Transverse colon (tissue), 4 donors: ENCODE data around the gene GPC1. TPM values are rescaled to one million over a fixed set of nuclear protein-coding genes. Genes with fewer than 3 reads are reported as not detected.

ENCODE experiments used
- DNase-seq: peaks from one replicate; pipeline ENCODE4 v3.0.0-alpha.2; 2019
- H3K27ac ChIP-seq, 4 donors: fragments of 200-600 bp; sonication (generic); 2 replicates each; pipeline ENCODE4 v1.5.1; 2016 to 2018; ENCODE audit warnings: inconsistent platforms in 4 of 4
- H3K27me3 ChIP-seq: fragments of 200-600 bp; sonication (generic); 2 replicates; pipeline ENCODE4 v1.5.1; 2017; ENCODE audit warnings: inconsistent platforms
- H3K36me3 ChIP-seq, 4 donors: fragments of 200-600 bp; sonication (generic); 2 replicates each; pipeline ENCODE4 v1.5.1; 2017 to 2019; ENCODE audit warnings: inconsistent platforms in 4 of 4
- H3K4me1 ChIP-seq, 4 donors: fragments of 200-600 bp; sonication (generic); 2 replicates each; pipeline ENCODE4 v1.5.1; 2017 to 2020; ENCODE audit warnings: inconsistent platforms in 4 of 4
- H3K4me3 ChIP-seq, 4 donors: fragments of 200-600 bp; sonication (generic); 1 replicate in 1 of 4; 2 replicates in 3 of 4; pipeline versions ENCODE4 v1.5.1 to v1.6.1; 2017 to 2019; ENCODE audit warnings: inconsistent platforms in 4 of 4
- H3K9me3 ChIP-seq, 2 donors: fragments of 200-600 bp; sonication (generic); 2 replicates each; pipeline ENCODE4 v1.5.1; 2017 to 2019; ENCODE audit warnings: inconsistent platforms in 2 of 2
- CTCF ChIP-seq, 5 experiments: fragments of 200-600 bp in 3 of 5; fragments of 450-650 bp in 2 of 5; sonication (generic) in 3 of 5; IDR thresholded peaks; 1 replicate in 2 of 5; 2 replicates in 3 of 5; pipeline ENCODE4 v1.5.1; 2016 to 2017; ENCODE audit warnings: antibody characterized with exemption in 5 of 5, inconsistent platforms in 3 of 5, mild to moderate bottlenecking in 2 of 5, moderate library complexity in 1 of 5
- EP300 ChIP-seq: sonication (generic); formaldehyde crosslinking; IDR thresholded peaks from one replicate; pipeline ENCODE4 v1.6.1; 2017; ENCODE audit warnings: antibody characterized with exemption, low read depth
- POLR2A ChIP-seq: fragments of 450-650 bp; IDR thresholded peaks from one replicate; pipeline ENCODE4 v1.6.1; 2016; ENCODE audit warnings: antibody characterized with exemption, mild to moderate bottlenecking, moderate library complexity
- POLR2AphosphoS5 ChIP-seq, 3 donors: sonication (generic); formaldehyde crosslinking; IDR thresholded peaks; one replicate each; pipeline ENCODE4 v1.6.1; 2016; ENCODE audit warnings: antibody characterized with exemption in 3 of 3
- WGBS, 2 donors: methylation state at CpG; one replicate each; pipeline ENCODE4 v1.1.5; 2018; ENCODE audit warnings: low coverage in 1 of 2; 5-methylcytosine and 5-hydroxymethylcytosine counted together
- in situ Hi-C, 4 donors: fragments of 200-750 bp; cut with MboI; loops; one replicate each; pipeline versions ENCODE4 v1.15.0 to v1.15.1; 2017; ENCODE audit warnings: low sequenced_read_pairs in 3 of 4, low pct_ligation_motif_present in 1 of 4, low pct_unique_long_range_greater_than_20kb in 1 of 4
- intact Hi-C: fragments of 100-400 bp; cut with DNase I; formaldehyde crosslinking; loops from one replicate; pipeline ENCODE4 v1.15.1; 2023; ENCODE audit warnings: low total_unique reads
- total RNA-seq, 4 donors: library from RNA; depleted of rRNA; stranded (reverse); fragments of >200 nt; gene quantifications; one replicate each; pipeline ENCODE4 v1.1.0, GENCODE V29; 2016

The GPC1 gene
- total RNA-seq, 4 donors from 2014 or later = 10.4 to 31.8 (median 18.0) TPM

GRCh38 chr2:240464514-240465241 lies 29.2 kb downstream of the GPC1 start:
- Histone ChIP-seq H3K36me3 (no peaks in the 10 kb centered on the region), H3K4me3 (no peak overlapping the region), H3K27me3 (no peaks in the 10 kb centered on the region), H3K4me1 (no peaks in the 10 kb centered on the region), H3K27ac (no peak overlapping the region), H3K9me3 (no peaks in the 10 kb centered on the region)
- DNase-seq = no peak
- TF ChIP-seq POLR2A = no peak
- no peak for TF ChIP-seq EP300
- TF ChIP-seq CTCF (IDR thresholded peaks at IDR 0.05) = no peak
- no peak for TF ChIP-seq POLR2AphosphoS5 (IDR thresholded peaks at IDR 0.05)
- 85% methylated on average over 36 of the region's 43 CpGs; no CpG with 5 or more reads in 1 of the 2 donors for WGBS, 2 donors
- in situ Hi-C loops (no loop called here), intact Hi-C loops (no loop called here)

GRCh38 chr2:240465268-240465764 lies 29.9 kb downstream of the GPC1 start:
- 95% methylated on average over 17 of the region's 22 CpGs; no CpG with 5 or more reads in 1 of the 2 donors for WGBS, 2 donors
- Histone ChIP-seq H3K27me3 (no peaks in the 10 kb centered on the region), H3K4me3 (no peak overlapping the region), H3K36me3 (no peaks in the 10 kb centered on the region), H3K27ac (no peak overlapping the region), H3K4me1 (no peaks in the 10 kb centered on the region), H3K9me3 (no peaks in the 10 kb centered on the region)
- intact Hi-C loops (no loop called here), in situ Hi-C loops (no loop called here)
- no peak for TF ChIP-seq POLR2A
- TF ChIP-seq CTCF (IDR thresholded peaks at IDR 0.05) = no peak
- TF ChIP-seq POLR2AphosphoS5 (IDR thresholded peaks at IDR 0.05) = no peak
- no peak for TF ChIP-seq EP300
- DNase-seq = peak; percentile 5

- intact Hi-C loops = no loop called here
- peak; percentile 6 for DNase-seq
- Histone ChIP-seq H3K27ac (no peak overlapping the region), H3K9me3 (no peaks in the 10 kb centered on the region), H3K4me3 (no peak overlapping the region), H3K27me3 (no peaks in the 10 kb centered on the region), H3K4me1 (no peaks in the 10 kb centered on the region), H3K36me3 (no peaks in the 10 kb centered on the region)
- no peak for TF ChIP-seq CTCF (IDR thresholded peaks at IDR 0.05)
- no peak for TF ChIP-seq POLR2AphosphoS5 (IDR thresholded peaks at IDR 0.05)
- TF ChIP-seq POLR2A = no peak
- no peak for TF ChIP-seq EP300
- WGBS, 2 donors = 55 to 77% methylated on average over 4 to 27 of the region's 28 CpGs
- in situ Hi-C loops = no loop called here
Observed at GRCh38 chr2:240465765-240466578, 30.5 kb downstream of the GPC1 start.

- intact Hi-C loops = no loop called here
Observed at GRCh38 chr2:240466579-240467148, 31.2 kb downstream of the GPC1 start.

More at GRCh38 chr2:240466579-240467148, 31.2 kb downstream of the GPC1 start:
- in situ Hi-C loops = no loop called here
- peak; percentile 5 for DNase-seq
- no peaks in the 10 kb centered on the region for H3K9me3 ChIP-seq
- H3K4me3 ChIP-seq = no peak overlapping the region
- no peak overlapping the region for H3K27ac ChIP-seq
- no peaks in the 10 kb centered on the region for H3K4me1 ChIP-seq
- no peaks in the 10 kb centered on the region for H3K27me3 ChIP-seq
- H3K36me3 ChIP-seq = no peaks in the 10 kb centered on the region
- WGBS, 2 donors = 88% methylated on average over 18 of the region's 19 CpGs; no CpG with 5 or more reads in 1 of the 2 donors
- no peak for TF ChIP-seq CTCF (IDR thresholded peaks at IDR 0.05)
- TF ChIP-seq EP300 = no peak
- TF ChIP-seq POLR2A = no peak
- TF ChIP-seq POLR2AphosphoS5 (IDR thresholded peaks at IDR 0.05) = no peak
